OCI-LY1 (cell line): Measurements from ENCODE around the gene RFTN1.

ENCODE experiments used
- CTCF ChIP-seq: fragments of 200-600 bp; sonication (generic), shearing (Covaris generic); IDR thresholded peaks from 2 replicates; pipeline ENCODE4 v1.5.1; 2017; ENCODE audit warnings: mild to moderate bottlenecking, antibody characterized with exemption, low read length, moderate library complexity, mixed read lengths
- EZH2 ChIP-seq: fragments of 200-600 bp; sonication (generic), shearing (Covaris generic); IDR thresholded peaks from 2 replicates; pipeline ENCODE4 v1.8.0; 2017; ENCODE audit warnings: borderline replicate concordance, mixed run types, mild to moderate bottlenecking, antibody characterized with exemption, low read length, moderate library complexity, mixed read lengths

- no peak for TF ChIP-seq CTCF
- no peak for TF ChIP-seq EZH2
Measured at GRCh38 chr3:16308727-16309126, 204.8 kb downstream of the RFTN1 start.
